Kidney (tissue), 14 donors: ENCODE results near the gene CCL21. TPM values are rescaled to one million over a fixed set of nuclear protein-coding genes. Genes with fewer than 3 reads are reported as not detected.

ENCODE experiments used
- DNase-seq, 5 donors: peaks; one replicate each; pipeline ENCODE4 v3.0.0-alpha.2; 2013 to 2020
- FAIRE-seq: peaks from 2 replicates; lab custom pipeline; 2012; peaks lifted over from hg19 to GRCh38; lab: Jason Lieb, UNC
- H3K27ac ChIP-seq, 2 donors: one replicate each; pipeline ENCODE4 v1.7.0; 2013; ENCODE audit warnings: low read depth in 2 of 2, low read length in 2 of 2, inconsistent platforms in 1 of 2
- H3K27me3 ChIP-seq: one replicate; pipeline ENCODE4 v1.7.1; 2013; ENCODE audit warnings: low read length, inconsistent platforms; ENCODE audit not compliant: control insufficient read depth, insufficient read depth
- H3K36me3 ChIP-seq, 3 donors: one replicate each; pipeline versions ENCODE4 v1.7.0 to v1.7.1; 2013; ENCODE audit warnings: low read length in 3 of 3, control low read depth in 1 of 3, inconsistent platforms in 1 of 3; ENCODE audit not compliant: insufficient read depth in 3 of 3, control insufficient read depth in 2 of 3
- H3K4me1 ChIP-seq, 3 donors: one replicate each; pipeline versions ENCODE4 v1.7.0 to v1.7.1; 2013; ENCODE audit warnings: low read length in 3 of 3, inconsistent platforms in 1 of 3, low read depth in 1 of 3; ENCODE audit not compliant: control insufficient read depth in 2 of 3, insufficient read depth in 2 of 3
- H3K4me3 ChIP-seq, 3 donors: one replicate each; pipeline versions ENCODE4 v1.7.0 to v1.8.1; 2013; ENCODE audit warnings: low read length in 3 of 3, control low read depth in 1 of 3, inconsistent platforms in 1 of 3
- H3K9ac ChIP-seq, 3 donors: one replicate each; pipeline versions ENCODE4 v1.7.0 to v1.7.1; 2013; ENCODE audit warnings: low read length in 3 of 3, control low read depth in 1 of 3, inconsistent platforms in 1 of 3
- H3K9me3 ChIP-seq, 3 donors: one replicate each; pipeline versions ENCODE4 v1.7.0 to v1.7.1; 2013; ENCODE audit warnings: low read length in 3 of 3, control low read depth in 1 of 3, inconsistent platforms in 1 of 3; ENCODE audit not compliant: control insufficient read depth in 2 of 3, insufficient read depth in 1 of 3
- intact Hi-C: fragments of 100-400 bp; cut with DNase I; formaldehyde crosslinking; loops from one replicate; pipeline ENCODE4 v1.11.1; 2022
- polyA plus RNA-seq: library from polyadenylated mRNA; stranded (reverse); fragments of 350-450 nt; fragmentation: Illumina TruSeq; extraction: RNeasy Lipid Tissue Mini Kit (QIAGEN cat#74804); gene quantifications from one replicate; pipeline ENCODE4 v1.2.3, GENCODE V29; 2014; ENCODE audit warnings: low read depth, low replicate concordance; ENCODE audit not compliant: insufficient read depth
- total RNA-seq: library from RNA; stranded (reverse); fragmentation: NEBNext Ultra II Directional; extraction: Animal tissue kit (Norgen Biotek cat#: 25700); gene quantifications from one replicate; pipeline ENCODE4 v1.2.1, GENCODE V29; 2021
- TF ChIP-seq, protein P1 (sequence below): IDR thresholded peaks from 3 replicates; pipeline ENCODE4 v1.5.1; 2012; ENCODE audit warnings: mild to moderate bottlenecking, moderate library complexity, borderline replicate concordance; ENCODE audit not compliant: insufficient read depth; ENCODE audit errors: extremely low read depth
- donor health status: control.
- donor health status: control.
- donor health status: control.
- donor health status: control.
- donor health status: control.
- donor health status: DM: yes; HTN: yes; CAD: no.
- donor health status: Normal renal cell carcinoma (clear cell type).

The CCL21 gene
- total and polyA plus RNA-seq, 2 donors from 2014 or later, result 42.8 to 92.8 TPM

DNA sequence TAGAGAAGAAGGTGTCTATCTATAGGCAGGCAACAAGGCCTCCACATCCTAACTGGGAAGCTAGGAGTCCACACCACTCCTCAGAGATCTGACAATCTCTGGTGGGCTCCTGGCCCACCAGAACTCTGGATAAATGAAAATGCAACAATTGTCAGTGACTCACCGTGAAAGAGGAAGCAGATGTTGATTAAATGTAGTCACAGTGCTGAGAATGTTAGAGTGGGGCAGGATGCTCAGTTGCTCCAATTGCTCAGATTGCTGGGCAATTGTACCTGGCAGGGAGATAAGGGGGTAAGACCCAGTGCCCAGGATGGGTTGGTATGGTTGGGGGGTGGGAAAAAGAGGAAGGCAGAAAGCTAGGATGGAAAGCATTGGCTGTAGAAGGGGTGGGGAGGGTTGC lies 23.2 kb downstream of the CCL21 start:
- H3K4me1 ChIP-seq, result no peaks in the 10 kb centered on the region
- TF ChIP-seq, protein P1, sequence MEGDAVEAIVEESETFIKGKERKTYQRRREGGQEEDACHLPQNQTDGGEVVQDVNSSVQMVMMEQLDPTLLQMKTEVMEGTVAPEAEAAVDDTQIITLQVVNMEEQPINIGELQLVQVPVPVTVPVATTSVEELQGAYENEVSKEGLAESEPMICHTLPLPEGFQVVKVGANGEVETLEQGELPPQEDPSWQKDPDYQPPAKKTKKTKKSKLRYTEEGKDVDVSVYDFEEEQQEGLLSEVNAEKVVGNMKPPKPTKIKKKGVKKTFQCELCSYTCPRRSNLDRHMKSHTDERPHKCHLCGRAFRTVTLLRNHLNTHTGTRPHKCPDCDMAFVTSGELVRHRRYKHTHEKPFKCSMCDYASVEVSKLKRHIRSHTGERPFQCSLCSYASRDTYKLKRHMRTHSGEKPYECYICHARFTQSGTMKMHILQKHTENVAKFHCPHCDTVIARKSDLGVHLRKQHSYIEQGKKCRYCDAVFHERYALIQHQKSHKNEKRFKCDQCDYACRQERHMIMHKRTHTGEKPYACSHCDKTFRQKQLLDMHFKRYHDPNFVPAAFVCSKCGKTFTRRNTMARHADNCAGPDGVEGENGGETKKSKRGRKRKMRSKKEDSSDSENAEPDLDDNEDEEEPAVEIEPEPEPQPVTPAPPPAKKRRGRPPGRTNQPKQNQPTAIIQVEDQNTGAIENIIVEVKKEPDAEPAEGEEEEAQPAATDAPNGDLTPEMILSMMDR, result no peak
- H3K9ac ChIP-seq, result no peak overlapping the region
- intact Hi-C loops, result no loop called here
- H3K36me3 ChIP-seq, result no peaks in the 10 kb centered on the region
- no peak overlapping the region for H3K4me3 ChIP-seq
- no peaks in the 10 kb centered on the region for H3K9me3 ChIP-seq
- H3K27ac ChIP-seq, result no peak overlapping the region
- DNase-seq (no peak), FAIRE-seq (no peak)
- H3K27me3 ChIP-seq, result no peaks in the 10 kb centered on the region

DNA sequence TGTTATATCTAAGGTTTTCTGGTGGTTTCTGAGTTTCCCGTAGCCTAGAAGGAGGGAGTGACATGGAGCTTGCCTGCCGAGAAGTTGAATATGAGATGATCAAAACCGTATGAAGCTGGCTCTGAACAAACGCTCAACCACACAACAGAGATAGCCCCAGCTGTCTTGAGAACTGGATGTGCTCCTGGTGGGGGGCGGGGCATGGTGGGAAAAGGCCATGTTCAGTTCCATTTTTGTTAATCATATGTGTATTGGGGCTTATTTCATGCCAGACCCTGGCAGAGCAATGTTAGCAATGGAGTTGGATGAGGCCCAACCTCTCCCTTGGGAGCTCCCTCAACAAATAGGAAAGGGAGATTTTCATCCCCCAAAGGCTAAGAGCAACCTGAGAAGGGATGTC lies 23.7 kb downstream of the CCL21 start:
- no peak overlapping the region for H3K27ac ChIP-seq
- no peaks in the 10 kb centered on the region for H3K36me3 ChIP-seq
- FAIRE-seq, result no peak
- TF ChIP-seq, protein P1, result no peak
- intact Hi-C loops, result no loop called here
- DNase-seq, result no peak
- no peaks in the 10 kb centered on the region for H3K27me3 ChIP-seq
- H3K9ac ChIP-seq, result no peak overlapping the region
- no peaks in the 10 kb centered on the region for H3K9me3 ChIP-seq
- H3K4me1 ChIP-seq, result no peaks in the 10 kb centered on the region
- no peak overlapping the region for H3K4me3 ChIP-seq

DNA sequence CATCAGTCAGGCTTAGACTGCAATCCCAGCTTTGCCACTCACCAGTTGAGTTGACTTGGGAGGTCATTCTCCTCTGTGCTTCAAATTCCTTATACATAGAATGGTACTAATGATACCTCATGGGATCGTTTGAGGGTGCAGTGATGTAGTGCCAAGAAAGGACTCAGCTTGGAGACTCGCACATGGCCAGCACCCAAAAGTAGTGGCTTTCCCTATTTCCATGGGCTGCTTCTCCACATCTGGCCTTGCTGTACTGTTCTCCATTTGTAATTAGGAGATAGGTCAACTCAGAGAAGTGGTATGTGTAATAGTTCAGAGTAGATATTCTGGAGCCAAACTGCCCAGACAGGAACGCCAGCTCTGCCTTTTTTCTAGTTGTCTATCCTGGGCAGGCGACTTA lies 24.3 kb downstream of the CCL21 start:
- DNase-seq (no peak), FAIRE-seq (no peak)
- no peak overlapping the region for H3K9ac ChIP-seq
- TF ChIP-seq, protein P1, result no peak
- H3K36me3 ChIP-seq, result no peaks in the 10 kb centered on the region
- intact Hi-C loops, result no loop called here
- no peak overlapping the region for H3K4me3 ChIP-seq
- no peaks in the 10 kb centered on the region for H3K4me1 ChIP-seq
- H3K9me3 ChIP-seq, result no peaks in the 10 kb centered on the region
- no peak overlapping the region for H3K27ac ChIP-seq
- no peaks in the 10 kb centered on the region for H3K27me3 ChIP-seq

DNA sequence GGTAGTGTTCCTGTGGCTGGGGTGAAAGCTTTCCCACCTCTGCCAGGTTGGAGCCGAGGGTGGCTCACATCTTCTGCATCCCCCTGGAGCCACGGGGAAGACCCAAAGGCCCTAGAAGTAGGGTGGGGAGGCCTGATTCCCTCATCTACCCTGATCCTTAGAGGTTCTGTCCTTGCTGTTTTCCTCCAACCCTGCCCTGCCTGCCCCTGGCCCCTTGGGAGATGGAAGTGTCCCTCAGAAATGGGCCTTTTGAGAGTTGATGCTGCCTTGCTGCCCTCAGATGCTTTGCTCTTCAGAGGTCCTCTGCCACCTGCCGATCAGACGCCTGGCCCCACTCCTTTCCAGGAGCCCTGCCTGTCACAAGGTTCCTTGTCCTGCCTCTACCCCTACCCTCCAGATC lies 25.1 kb downstream of the CCL21 start:
- TF ChIP-seq, protein P1, result no peak
- Histone ChIP-seq H3K27me3 (no peaks in the 10 kb centered on the region), H3K4me1 (no peaks in the 10 kb centered on the region), H3K36me3 (no peaks in the 10 kb centered on the region), H3K9me3 (no peaks in the 10 kb centered on the region), H3K9ac (no peak overlapping the region), H3K27ac (no peak overlapping the region), H3K4me3 (no peak overlapping the region)
- DNase-seq, result no peak
- intact Hi-C loops, result no loop called here
- no peak for FAIRE-seq
